NCI-H226 (cell line): ENCODE data around the gene ERBB4.
A peak's percentile ranks its signal among the peaks of the same experiment; 100 is the strongest.

Experiments
- DNase-seq: peaks from one replicate; pipeline ENCODE4 v3.0.0-alpha.2; 2015

The ERBB4 gene

GRCh38 chr2:211868996-211869533 lies 669.5 kb downstream of the ERBB4 start:
- DNase-seq, result no peak

DNA sequence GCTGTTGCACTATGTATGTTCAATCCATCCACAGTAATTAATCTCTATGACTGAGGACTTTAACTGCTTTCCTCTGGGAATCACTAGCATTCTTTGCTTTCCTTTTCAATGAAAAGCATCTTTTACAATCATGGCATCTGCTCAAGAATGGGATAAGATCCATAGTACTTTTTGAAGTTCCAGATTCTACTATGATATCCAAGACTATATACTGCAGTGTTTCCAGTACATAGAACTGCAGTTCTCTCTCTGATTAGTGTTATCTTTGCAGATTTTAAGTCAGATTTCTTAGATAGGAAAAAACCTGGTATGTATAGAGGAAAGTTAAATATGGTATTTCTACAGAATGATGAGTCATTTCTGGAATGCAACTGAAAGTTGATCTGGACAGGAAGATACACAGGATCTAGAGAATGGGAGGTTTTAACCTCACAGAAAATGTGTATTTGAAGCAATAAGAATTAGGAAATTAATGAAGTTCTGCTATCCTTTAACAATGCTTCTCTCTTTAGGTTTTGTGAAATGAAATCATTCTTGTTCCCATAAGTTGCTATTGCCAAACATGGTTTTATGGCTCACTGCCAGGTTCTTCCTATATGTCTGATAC lies 670.7 kb downstream of the ERBB4 start:
- peak; percentile 18 for DNase-seq

DNA sequence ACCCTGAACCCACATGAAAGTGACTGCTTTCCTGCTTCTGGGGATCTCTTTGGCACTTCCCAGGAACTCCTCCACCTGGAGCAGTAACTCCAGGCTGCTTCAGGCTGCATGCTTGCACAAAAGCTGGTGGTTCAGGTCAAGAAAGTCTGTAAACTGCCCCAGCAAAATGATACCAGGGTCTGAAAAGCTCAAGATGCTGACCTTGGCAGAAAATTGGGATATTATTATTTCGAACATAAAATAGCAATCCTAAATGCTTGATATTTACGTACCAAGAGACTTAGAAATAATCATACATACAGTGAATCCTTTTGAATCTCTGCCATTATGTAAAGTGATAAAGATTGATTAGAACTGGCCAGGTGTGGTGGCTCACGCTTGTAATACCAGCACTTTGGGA lies 674.3 kb downstream of the ERBB4 start:
- no peak for DNase-seq

- no peak for DNase-seq
Observed at GRCh38 chr2:211860224-211860623, 678.4 kb downstream of the ERBB4 start.

DNA sequence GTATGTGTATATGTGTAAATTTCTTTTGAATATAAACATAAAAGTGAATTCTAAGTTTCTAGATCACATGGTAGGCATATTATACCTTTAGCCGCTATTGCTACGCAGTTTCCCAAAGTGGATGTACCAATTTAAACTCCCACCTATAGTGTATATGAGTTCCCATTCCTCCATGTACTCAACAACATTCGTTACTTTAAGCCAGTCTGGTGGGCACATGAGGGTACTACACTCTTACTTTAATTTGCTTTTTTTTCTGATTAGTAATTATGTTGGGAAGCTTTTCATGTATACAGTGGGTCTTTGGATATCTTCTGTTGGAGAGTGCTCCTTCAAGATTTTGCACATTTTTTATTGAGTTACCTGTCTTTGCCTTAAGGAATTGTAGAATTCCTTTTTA lies 683.8 kb downstream of the ERBB4 start:
- no peak for DNase-seq

- no peak for DNase-seq
Observed at GRCh38 chr2:211846714-211847113, 691.9 kb downstream of the ERBB4 start.

DNA sequence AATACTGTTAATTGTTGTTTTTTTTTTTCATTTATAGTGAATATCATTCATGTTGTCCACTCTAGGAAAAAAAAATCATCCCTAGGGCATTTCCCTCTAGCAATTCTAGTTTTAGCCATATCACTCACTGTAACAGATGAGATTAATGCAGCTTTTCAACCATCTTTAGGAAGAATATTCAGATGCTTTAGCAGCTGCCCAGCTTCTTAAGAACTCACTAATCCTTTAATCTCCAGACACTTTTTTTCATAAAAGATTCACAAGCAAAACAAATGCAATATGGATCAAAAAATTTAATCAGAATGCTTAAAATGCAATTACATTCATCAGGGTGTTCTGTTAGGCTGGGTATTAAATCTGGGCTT lies 692.6 kb downstream of the ERBB4 start:
- DNase-seq, result no peak

DNA sequence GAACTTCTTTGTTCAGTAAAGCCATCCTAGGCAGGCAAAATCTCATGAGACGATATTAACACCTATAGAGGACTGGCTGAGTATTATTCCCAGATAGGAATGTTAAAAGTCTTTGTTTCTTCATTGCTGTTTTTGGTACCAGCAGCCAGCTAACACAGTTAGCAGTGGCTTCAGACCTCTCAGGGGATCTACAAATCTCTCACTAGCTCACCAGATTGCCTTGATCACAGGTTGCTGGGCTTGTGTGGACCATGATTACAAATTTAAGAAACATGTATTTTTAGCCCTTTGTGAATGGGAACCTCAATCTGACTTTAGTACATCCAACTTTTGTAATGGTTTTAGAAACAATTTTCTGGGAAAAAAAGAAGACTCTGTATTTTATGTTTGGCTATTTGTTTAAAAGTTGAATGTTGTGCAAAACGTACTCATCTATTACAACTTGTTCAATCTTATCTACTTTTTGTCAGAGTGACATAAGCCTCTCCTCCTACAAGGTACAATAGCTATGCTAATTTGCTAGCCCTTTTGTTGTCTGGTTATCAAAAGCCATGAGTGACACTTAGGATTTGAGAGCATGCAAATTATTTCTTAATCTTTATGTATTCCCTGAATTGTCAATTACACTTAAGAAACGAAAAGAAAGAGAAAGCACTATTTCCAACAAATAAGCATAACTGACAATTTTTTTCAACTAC lies 693.1 kb downstream of the ERBB4 start:
- DNase-seq, result no peak

DNA sequence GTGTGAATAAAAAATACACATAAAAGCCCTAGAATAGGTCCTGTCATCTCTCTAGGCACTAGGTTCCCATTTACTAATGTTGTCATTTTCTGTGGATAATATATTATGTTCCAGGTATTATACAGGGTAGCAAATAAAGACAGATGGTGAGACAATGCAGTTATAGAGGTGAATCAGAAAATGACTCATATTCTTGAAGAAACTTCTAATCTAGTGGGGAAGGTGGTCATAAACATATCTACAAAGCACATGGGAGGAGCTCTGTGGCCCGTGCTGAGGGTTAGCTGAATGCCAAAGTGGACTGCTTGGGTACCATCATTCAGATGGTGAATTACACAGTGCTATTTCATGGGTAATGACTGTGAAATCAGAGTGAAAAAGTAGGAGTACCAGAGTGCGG lies 700.9 kb downstream of the ERBB4 start:
- DNase-seq, result peak; percentile 1

GRCh38 chr2:211837206-211837605 lies 701.4 kb downstream of the ERBB4 start:
- no peak for DNase-seq

DNA sequence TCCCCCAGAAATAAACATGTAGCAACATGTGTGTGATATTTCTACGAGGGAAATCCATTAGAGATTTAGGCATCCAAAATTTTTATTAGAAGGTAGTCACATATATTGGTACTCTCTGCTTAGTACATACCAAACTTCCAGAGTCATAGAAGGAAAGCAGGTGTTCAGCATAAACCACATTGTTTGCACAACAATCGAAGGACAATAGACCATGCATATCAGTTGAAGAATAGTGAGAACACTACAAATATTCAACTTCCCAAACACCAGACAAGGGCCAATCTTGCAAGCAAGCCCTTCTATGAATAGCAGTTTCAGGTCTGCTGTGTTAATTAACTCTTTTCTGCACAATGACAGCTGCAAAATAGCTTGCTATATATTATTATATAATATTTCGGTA lies 702.2 kb downstream of the ERBB4 start:
- DNase-seq, result no peak

DNA sequence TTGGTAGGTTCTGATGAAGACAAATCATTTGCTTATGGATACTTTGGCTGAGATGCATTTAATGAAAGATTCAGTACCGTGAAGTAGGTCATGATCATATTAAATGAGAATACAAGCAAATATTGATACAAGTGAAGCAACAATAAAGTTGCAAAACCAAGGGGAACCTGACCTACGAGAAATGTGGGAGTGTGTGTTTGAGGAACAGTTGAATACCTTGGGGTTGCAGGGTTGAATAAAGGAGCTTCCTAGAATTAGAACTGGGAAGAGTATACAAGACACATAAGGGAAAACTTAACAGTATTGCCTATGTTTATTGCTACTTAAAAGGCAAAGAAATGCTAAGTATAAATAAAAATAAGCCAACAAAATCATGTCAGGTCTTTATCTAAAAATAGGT lies 702.9 kb downstream of the ERBB4 start:
- DNase-seq, result no peak

DNA sequence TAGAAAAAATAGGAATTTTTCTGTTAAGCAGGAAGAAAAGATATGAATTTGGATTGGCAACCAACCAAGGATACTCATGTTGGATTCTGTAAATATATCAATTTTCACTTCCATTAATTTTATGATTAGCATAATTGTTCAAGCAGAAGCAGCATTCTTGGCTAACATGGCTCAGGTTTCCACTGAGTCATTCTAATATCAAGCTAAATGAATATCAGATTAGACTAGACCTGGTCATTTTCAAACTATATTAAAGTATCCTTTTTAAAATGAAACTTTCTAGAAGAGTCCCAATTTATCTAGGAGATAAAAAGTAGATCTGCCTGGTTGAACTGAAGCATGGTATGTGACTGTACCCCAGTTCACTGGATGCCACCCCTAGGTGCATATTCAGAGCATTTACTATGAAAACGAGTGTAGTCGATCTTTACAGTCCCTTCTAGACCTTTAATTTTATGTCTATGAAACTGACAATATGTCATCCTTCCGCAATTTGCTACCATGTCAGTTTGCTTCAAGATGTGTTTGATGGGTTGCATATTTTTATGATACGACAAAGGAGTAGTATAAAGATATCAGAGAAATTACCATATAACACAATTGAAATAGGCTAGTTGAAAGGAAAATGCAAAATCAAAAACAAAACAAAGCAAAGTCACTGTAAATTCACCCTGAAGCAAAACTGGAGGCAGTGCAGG lies 704.9 kb downstream of the ERBB4 start:
- no peak for DNase-seq

DNA sequence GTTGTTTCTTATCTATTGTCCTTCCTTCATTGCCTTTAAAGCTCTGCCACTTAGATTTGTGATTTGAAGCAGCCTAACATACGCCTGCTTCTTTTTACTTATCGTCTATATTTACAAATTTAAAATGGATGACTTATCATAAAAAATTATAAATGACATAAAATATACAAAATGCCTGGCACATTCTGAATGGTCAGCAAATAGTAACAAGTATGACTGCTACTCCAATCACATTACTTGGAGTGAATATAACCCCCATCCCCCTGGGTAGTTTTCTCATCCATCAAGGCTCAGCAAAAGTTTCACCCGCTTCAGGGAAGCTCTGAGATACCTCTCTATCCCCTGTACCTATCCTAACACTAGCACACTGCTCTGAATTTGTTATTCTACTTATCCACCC lies 708.9 kb downstream of the ERBB4 start:
- no peak for DNase-seq

GRCh38 chr2:211823886-211824479 lies 714.6 kb downstream of the ERBB4 start:
- DNase-seq, result no peak

DNA sequence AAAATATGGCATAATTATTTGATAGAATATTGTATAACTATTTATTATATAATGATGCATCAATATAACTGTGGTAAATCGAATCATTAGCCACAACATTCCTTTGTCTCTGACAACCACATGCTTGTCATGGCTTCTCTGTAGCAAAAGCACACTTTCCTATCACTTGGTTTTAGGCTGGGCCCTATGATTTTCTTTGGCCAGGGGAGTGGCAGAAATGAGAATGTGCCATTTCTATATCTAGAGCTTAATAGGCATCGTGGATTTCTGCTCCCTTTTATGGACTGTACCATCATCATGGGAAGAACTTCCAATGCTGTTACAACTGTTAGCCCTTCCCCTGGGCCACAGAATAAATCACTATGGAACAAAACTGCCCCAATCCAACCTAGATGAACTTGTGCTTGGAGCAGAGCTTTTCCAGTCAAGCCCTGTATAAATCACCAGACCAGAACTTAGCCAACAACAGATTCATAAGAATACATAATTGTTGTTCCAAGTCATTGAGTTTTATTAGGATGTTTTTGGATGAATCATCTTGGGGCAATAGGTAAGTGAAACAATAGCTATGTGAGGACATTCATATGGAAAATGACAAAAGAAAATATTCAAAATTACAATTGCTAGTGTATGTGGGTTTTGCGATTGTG lies 715.8 kb downstream of the ERBB4 start:
- DNase-seq, result no peak

DNA sequence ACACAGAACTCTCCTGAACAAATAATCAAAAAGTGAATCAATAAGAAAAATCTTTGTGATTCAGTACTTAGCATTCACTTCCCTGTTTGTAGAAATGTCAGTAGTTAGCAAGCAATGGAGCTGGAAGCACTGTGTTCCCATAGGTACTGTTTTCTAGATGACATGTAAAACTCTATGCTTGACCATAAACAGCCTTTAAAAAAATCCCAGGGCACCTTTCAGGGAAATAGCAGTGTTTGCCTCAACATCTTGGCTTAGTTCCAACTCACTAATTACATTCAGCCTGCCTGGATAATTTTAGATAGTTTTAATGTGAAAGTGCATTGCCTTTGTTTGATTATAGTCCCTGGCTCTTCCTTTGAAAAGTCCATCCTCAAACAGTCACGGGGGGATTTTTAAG lies 721.8 kb downstream of the ERBB4 start:
- DNase-seq, result no peak

DNA sequence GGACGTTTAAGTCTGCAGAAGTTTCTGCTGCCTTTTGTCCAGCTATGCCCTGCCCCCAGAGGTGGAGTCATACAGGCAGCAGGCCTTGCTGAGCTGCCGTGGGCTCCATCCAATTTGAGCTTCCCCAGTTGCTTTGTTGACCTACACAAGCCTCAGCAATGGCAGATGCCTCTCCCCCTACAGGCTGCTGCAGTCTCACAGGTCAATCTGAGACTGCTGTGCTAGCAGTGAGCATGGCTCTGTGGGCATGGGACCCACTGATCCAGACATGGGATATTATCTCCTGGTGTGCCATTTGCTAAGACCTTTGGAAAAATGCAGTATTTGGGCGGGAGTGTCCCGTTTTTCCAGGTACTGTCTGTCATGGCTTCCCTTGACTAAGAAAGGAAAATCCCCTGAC lies 726.0 kb downstream of the ERBB4 start:
- DNase-seq, result no peak

DNA sequence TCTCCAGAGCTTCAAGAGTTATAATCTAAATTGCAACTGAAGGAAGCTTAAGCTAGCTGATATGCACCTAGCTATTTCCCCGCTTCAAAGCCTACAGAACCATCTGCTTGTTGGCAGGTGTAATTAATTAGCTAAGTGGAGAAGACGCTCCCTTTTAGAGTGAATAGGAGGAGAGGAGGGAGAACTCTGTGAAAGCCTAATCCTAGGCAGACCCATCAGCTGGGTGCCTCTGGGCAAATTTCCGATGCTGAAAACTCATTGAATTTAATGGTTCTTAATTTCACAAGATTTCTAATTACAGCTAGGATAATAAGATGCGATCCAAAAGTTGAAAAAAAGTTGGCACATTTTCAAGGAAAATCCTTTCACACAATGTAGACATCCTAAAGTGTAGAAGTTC lies 735.9 kb downstream of the ERBB4 start:
- no peak for DNase-seq

GRCh38 chr2:211800001-211800400 lies 738.6 kb downstream of the ERBB4 start:
- DNase-seq, result no peak

- DNase-seq, result no peak
Observed at GRCh38 chr2:211798868-211799267, 739.7 kb downstream of the ERBB4 start.

- DNase-seq, result no peak
Observed at GRCh38 chr2:211793690-211794089, 744.9 kb downstream of the ERBB4 start.

DNA sequence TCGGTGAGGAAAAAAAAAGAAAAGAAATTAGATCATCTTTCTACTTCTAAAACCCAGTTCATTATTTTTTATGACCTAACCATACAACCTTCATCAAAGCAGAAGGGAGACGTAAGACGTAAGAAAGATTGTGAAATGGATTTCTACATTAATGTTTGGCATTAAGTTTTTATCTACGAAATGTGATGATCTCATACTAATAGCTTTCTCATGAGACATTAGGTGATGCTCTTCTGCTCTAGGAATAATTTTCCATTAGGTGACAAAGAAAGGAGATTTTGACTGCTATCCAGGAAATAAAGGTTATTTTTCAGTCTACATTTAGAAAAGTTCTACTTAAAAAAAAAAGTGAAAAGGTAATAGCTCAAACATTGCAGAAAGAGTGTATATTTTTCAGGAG lies 748.6 kb downstream of the ERBB4 start:
- peak; percentile 28 for DNase-seq
